ENCODE measurements around the gene MYOM3.

MYOM3 gene

GRCh38 chr1:24134376-24134775 is 22.4 kb upstream of the MYOM3 start:
- Histone ChIP-seq H3K14ac (ENCODE audit: low read length) (no peak overlapping the region), H2BK12ac (ENCODE audit: low read length) (no peak overlapping the region), H3K23ac (ENCODE audit: low read length) (no peak overlapping the region), H3K4me1 (ENCODE audit: control insufficient read depth in 1 of 2, insufficient read depth in 2 of 2, low read length in 2 of 2) (peaks cover 0 to 4% of the 10 kb centered on the region in 2 experiments), H2AK5ac (ENCODE audit: low read length) (no peak overlapping the region), H4K91ac (ENCODE audit: low read depth, low read length) (no peak overlapping the region), H3K4me2 (ENCODE audit: low read length) (no peak overlapping the region), H3K79me1 (ENCODE audit: low read length) (no peaks in the 10 kb centered on the region), H3K79me2 (ENCODE audit: control insufficient read depth, insufficient read depth, low read length, poor library complexity) (no peaks in the 10 kb centered on the region), H2BK5ac (ENCODE audit: low read depth, low read length, poor library complexity) (no peak overlapping the region), H2BK120ac (ENCODE audit: insufficient read depth, low read length, poor library complexity) (no peak overlapping the region), H3K4ac (ENCODE audit: low read depth, low read length) (no peak overlapping the region), H4K8ac (ENCODE audit: low read depth, low read length) (no peak overlapping the region), H3K18ac (ENCODE audit: low read length) (no peak overlapping the region), H2AFZ (ENCODE audit: insufficient read depth, low read length, poor library complexity) (no peak overlapping the region), H3K9me3 (ENCODE audit: insufficient read depth, low read depth, low read length) (no peaks in the 10 kb centered on the region), H4K12ac (ENCODE audit: low read depth, low read length) (no peak overlapping the region), H3K36me3 (ENCODE audit: control insufficient read depth in 1 of 2, insufficient read depth in 2 of 2, low read length in 2 of 2) (no peaks in the 10 kb centered on the region), H3K27ac (ENCODE audit: low read depth, low read length) (no peak overlapping the region), H3K9ac (ENCODE audit: low read length) (no peak overlapping the region), H3K27me3 (ENCODE audit: insufficient read depth, low read length) (no peaks in the 10 kb centered on the region), H3K4me3 (ENCODE audit: low read depth, low read length) (no peak overlapping the region)
- DNase-seq, result no peak
- no CpG with 5 or more reads among the region's 3 CpGs for WGBS (ENCODE audit: extremely low coverage, insufficient coverage, insufficient read length)

- H3K4ac ChIP-seq (ENCODE audit: low read depth, low read length), result no peak overlapping the region
- H3K79me2 ChIP-seq (ENCODE audit: control insufficient read depth, insufficient read depth, low read length, poor library complexity), result no peaks in the 10 kb centered on the region
- H2BK120ac ChIP-seq (ENCODE audit: insufficient read depth, low read length, poor library complexity), result no peak overlapping the region
- H3K27ac ChIP-seq (ENCODE audit: low read depth, low read length), result no peak overlapping the region
- WGBS (ENCODE audit: extremely low coverage, insufficient coverage, insufficient read length), result no CpG with 5 or more reads among the region's 1 CpG
- peaks cover 0 to 9% of the 10 kb centered on the region in 2 experiments for H3K4me1 ChIP-seq (ENCODE audit: control insufficient read depth in 1 of 2, insufficient read depth in 2 of 2, low read length in 2 of 2)
- no peak overlapping the region for H2AFZ ChIP-seq (ENCODE audit: insufficient read depth, low read length, poor library complexity)
- H3K27me3 ChIP-seq (ENCODE audit: insufficient read depth, low read length), result no peaks in the 10 kb centered on the region
- no peak overlapping the region for H3K18ac ChIP-seq (ENCODE audit: low read length)
- no peak overlapping the region for H2AK5ac ChIP-seq (ENCODE audit: low read length)
- H3K4me2 ChIP-seq (ENCODE audit: low read length), result no peak overlapping the region
- no peak overlapping the region for H3K14ac ChIP-seq (ENCODE audit: low read length)
- no peaks in the 10 kb centered on the region for H3K36me3 ChIP-seq (ENCODE audit: control insufficient read depth in 1 of 2, insufficient read depth in 2 of 2, low read length in 2 of 2)
- no peaks in the 10 kb centered on the region for H3K9me3 ChIP-seq (ENCODE audit: insufficient read depth, low read depth, low read length)
- no peak overlapping the region for H4K8ac ChIP-seq (ENCODE audit: low read depth, low read length)
- no peak overlapping the region for H2BK5ac ChIP-seq (ENCODE audit: low read depth, low read length, poor library complexity)
- H3K4me3 ChIP-seq (ENCODE audit: low read depth, low read length), result no peak overlapping the region
- no peaks in the 10 kb centered on the region for H3K79me1 ChIP-seq (ENCODE audit: low read length)
- no peak overlapping the region for H2BK12ac ChIP-seq (ENCODE audit: low read length)
- H4K91ac ChIP-seq (ENCODE audit: low read depth, low read length), result no peak overlapping the region
- no peak for DNase-seq
- H3K23ac ChIP-seq (ENCODE audit: low read length), result no peak overlapping the region
- H4K12ac ChIP-seq (ENCODE audit: low read depth, low read length), result no peak overlapping the region
- H3K9ac ChIP-seq (ENCODE audit: low read length), result no peak overlapping the region
These were observed 21.9 kb upstream of the MYOM3 start for GRCh38 chr1:24133819-24134218.

- Histone ChIP-seq H3K4me2 (ENCODE audit: low read length) (no peak overlapping the region), H4K8ac (ENCODE audit: low read depth, low read length) (no peak overlapping the region), H3K4me3 (ENCODE audit: low read depth, low read length) (no peak overlapping the region), H3K79me1 (ENCODE audit: low read length) (no peaks in the 10 kb centered on the region), H3K36me3 (ENCODE audit: control insufficient read depth in 1 of 2, insufficient read depth in 2 of 2, low read length in 2 of 2) (no peaks in the 10 kb centered on the region), H3K9me3 (ENCODE audit: insufficient read depth, low read depth, low read length) (no peaks in the 10 kb centered on the region), H4K91ac (ENCODE audit: low read depth, low read length) (no peak overlapping the region), H3K27ac (ENCODE audit: low read depth, low read length) (no peak overlapping the region), H2AK5ac (ENCODE audit: low read length) (no peak overlapping the region), H3K4me1 (ENCODE audit: control insufficient read depth in 1 of 2, insufficient read depth in 2 of 2, low read length in 2 of 2) (peaks cover 0 to 4% of the 10 kb centered on the region in 2 experiments), H3K9ac (ENCODE audit: low read length) (no peak overlapping the region), H3K4ac (ENCODE audit: low read depth, low read length) (no peak overlapping the region), H3K79me2 (ENCODE audit: control insufficient read depth, insufficient read depth, low read length, poor library complexity) (no peaks in the 10 kb centered on the region), H4K12ac (ENCODE audit: low read depth, low read length) (no peak overlapping the region), H3K14ac (ENCODE audit: low read length) (no peak overlapping the region), H2BK12ac (ENCODE audit: low read length) (no peak overlapping the region), H3K27me3 (ENCODE audit: insufficient read depth, low read length) (no peaks in the 10 kb centered on the region), H3K23ac (ENCODE audit: low read length) (no peak overlapping the region), H2BK5ac (ENCODE audit: low read depth, low read length, poor library complexity) (no peak overlapping the region), H2BK120ac (ENCODE audit: insufficient read depth, low read length, poor library complexity) (no peak overlapping the region), H3K18ac (ENCODE audit: low read length) (no peak overlapping the region), H2AFZ (ENCODE audit: insufficient read depth, low read length, poor library complexity) (no peak overlapping the region)
- DNase-seq, result no peak
- no CpG with 5 or more reads among the region's 3 CpGs for WGBS (ENCODE audit: extremely low coverage, insufficient coverage, insufficient read length)
These were observed 18.4 kb upstream of the MYOM3 start for GRCh38 chr1:24130385-24130784.

GRCh38 chr1:24127801-24128363 is 15.9 kb upstream of the MYOM3 start:
- Histone ChIP-seq H4K12ac (ENCODE audit: low read depth, low read length) (no peak overlapping the region), H2AFZ (ENCODE audit: insufficient read depth, low read length, poor library complexity) (no peak overlapping the region), H4K91ac (ENCODE audit: low read depth, low read length) (no peak overlapping the region), H3K4ac (ENCODE audit: low read depth, low read length) (no peak overlapping the region), H3K36me3 (ENCODE audit: control insufficient read depth in 1 of 2, insufficient read depth in 2 of 2, low read length in 2 of 2) (no peaks in the 10 kb centered on the region), H2BK12ac (ENCODE audit: low read length) (no peak overlapping the region), H3K18ac (ENCODE audit: low read length) (no peak overlapping the region), H3K79me1 (ENCODE audit: low read length) (no peaks in the 10 kb centered on the region), H3K27me3 (ENCODE audit: insufficient read depth, low read length) (no peaks in the 10 kb centered on the region), H3K79me2 (ENCODE audit: control insufficient read depth, insufficient read depth, low read length, poor library complexity) (no peaks in the 10 kb centered on the region), H2AK5ac (ENCODE audit: low read length) (no peak overlapping the region), H3K4me1 (ENCODE audit: control insufficient read depth in 1 of 2, insufficient read depth in 2 of 2, low read length in 2 of 2) (peaks cover 0 to 4% of the 10 kb centered on the region in 2 experiments), H3K9me3 (ENCODE audit: insufficient read depth, low read depth, low read length) (no peaks in the 10 kb centered on the region), H3K9ac (ENCODE audit: low read length) (no peak overlapping the region), H3K27ac (ENCODE audit: low read depth, low read length) (no peak overlapping the region), H3K4me2 (ENCODE audit: low read length) (no peak overlapping the region), H3K23ac (ENCODE audit: low read length) (no peak overlapping the region), H2BK5ac (ENCODE audit: low read depth, low read length, poor library complexity) (no peak overlapping the region), H2BK120ac (ENCODE audit: insufficient read depth, low read length, poor library complexity) (no peak overlapping the region), H3K14ac (ENCODE audit: low read length) (no peak overlapping the region), H3K4me3 (ENCODE audit: low read depth, low read length) (no peak overlapping the region), H4K8ac (ENCODE audit: low read depth, low read length) (no peak overlapping the region)
- whole genome bisulfite sequencing (ENCODE audit: extremely low coverage, insufficient coverage, insufficient read length), result no CpG with 5 or more reads among the region's 7 CpGs
- DNase-seq, result no peak
